NCI-H187 treated with DMSO at 0.1 percent for 48 hours (cell line): ENCODE data around the gene GLIPR1L1.
"Not testable (repeated sequence)": the region's sequence is repeated elsewhere in the genome, so short reads cannot be mapped to it uniquely, and the experiment has no call there.

Source experiments
- DNase-seq: peaks from one replicate; lab custom pipeline; 2025; lab: John Stamatoyannopoulos, UW

The GLIPR1L1 gene, protein sequence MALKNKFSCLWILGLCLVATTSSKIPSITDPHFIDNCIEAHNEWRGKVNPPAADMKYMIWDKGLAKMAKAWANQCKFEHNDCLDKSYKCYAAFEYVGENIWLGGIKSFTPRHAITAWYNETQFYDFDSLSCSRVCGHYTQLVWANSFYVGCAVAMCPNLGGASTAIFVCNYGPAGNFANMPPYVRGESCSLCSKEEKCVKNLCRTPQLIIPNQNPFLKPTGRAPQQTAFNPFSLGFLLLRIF

DNA sequence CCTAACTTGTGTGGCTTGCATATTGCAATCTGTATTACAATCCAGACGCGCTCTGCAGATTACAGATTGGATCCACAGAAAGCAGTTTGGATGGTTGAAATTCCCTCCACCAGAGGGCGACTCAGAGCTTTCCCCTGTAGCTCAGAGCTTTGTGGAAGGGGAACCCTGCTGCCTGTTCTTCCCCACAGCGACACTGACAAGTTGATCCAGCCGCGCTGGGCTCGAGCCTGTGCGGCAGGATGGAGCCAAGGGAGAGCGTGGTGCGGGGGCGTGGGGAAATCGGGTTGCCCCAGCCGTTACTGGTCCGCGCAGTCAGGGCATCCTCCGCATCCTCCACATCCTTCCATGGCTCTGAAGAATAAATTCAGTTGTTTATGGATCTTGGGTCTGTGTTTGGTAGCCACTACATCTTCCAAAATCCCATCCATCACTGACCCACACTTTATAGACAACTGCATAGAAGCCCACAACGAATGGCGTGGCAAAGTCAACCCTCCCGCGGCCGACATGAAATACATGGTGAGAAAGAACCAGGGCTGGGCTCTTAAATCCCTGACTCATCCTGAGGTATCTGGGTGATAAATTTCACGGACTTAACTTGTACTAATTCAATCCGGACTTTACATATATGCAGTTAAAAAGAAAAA lies at the start of gene GLIPR1L1:
GLIPR1L1 (plus strand) TSS at position 287 of the 647 bp plus-strand sequence; CDS start at position 346, 59 bp downstream.
- no peak for DNase-seq

DNA sequence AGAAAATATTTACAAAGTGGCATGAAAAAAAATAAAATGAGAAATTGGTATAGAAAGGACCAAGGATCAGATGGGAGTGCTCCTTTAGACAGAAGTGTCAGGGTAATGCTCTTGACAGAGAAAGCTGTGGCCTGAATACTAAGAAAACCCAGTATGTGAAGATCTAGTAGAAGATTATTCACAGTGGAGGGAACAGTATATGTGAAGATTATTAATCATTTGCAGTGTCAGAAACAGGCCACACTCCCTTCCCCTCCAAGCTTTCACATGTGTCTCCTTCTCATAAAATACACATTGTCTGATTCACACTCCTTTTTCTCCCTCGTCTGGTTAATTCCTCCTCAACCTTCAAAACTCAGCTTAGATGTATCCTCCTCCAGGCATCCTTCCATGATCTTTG lies 45.6 kb upstream of the GLIPR1L1 start:
- no peak for DNase-seq

DNA sequence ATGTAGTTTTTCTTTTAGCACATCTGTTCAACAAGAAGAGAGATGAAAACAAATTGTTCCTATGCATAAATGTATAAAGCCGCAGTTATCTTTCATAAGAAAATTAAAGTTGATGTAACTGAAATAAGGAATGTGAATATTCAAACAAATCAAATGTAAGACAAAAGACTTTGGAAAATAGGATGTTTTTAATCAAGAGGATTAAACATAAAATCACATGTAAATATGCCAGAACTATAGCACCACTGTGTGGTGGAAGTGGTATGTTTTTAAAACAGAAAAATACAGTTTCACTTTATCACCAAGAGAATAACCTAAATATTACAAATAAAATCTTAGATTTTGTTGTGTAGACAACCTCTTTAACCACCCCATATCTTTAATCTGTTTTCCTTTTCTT lies 44.7 kb upstream of the GLIPR1L1 start:
- DNase-seq: no peak

DNA sequence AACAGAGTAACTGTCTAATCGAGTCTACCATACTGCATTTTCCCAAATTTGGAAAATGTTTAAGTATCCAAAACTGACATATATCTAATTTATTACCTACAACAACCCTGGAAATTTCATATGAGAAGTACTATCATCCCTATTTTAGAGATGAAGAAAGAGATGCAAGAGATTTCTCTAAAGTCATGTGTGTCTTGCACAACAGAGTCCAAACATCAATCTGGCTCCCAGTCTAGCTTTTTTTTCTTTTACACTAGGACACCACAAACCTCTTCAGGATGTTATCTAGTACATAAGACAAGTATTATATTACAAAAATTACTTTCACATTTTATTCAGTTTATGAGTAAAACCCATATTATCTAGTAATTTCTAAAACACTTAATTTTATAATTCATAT lies 43.5 kb upstream of the GLIPR1L1 start:
- no peak for DNase-seq

DNA sequence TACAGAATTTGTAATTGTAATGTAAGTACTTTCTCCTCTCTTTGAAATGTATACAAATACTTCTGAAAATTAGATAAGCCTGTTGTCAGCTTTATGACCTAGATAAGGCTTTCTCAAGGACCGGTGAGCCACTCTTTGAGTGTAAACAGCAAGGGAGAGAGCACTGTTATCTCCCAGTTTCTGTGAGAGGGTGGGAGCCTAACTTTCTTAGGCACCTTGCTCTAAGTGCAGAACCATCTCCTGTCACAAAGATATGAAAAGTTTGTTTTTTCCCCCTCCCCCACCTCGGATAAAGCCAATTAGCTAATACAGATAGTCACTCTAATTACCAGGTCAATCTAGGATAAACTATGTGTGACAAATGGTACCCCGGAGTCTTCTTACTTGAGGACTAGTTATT lies 40.1 kb upstream of the GLIPR1L1 start:
- DNase-seq: no peak

DNA sequence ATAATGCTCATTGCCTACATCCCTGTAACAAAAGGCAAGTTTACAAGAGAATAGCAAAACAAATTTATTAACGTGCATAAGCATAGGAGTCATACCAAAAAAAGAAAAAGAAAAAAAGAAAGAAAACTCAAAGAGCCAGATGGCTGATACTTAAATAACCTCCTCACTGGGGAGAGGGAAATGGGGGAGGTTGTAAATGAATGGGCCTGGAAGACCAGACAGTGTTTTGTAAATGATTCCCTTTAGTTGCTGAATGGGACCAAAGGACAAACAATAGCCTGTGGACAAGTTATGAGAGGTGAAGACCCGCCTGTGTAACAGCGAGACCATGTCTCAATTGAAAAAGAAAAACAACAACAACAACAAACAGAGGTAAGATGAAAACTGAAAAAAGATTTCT lies 39.7 kb upstream of the GLIPR1L1 start:
- no peak for DNase-seq

DNA sequence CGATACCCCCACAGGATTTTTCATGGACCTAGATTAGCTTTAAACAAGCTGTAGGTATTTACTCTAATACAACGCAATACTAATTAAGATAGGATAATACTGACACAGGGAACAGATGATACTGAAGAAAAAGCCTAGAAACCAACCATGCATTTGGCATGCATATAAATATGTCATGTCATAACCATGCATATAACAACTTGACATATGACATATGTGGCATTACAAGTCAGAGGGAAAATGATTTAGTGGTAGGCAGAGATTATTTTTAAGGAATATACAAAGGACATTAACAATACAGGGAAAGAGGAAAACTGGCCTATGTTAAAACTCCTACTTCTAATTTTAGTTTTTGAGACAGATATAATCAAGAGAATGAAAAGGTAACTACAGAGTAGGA lies 32.2 kb upstream of the GLIPR1L1 start:
- no peak for DNase-seq

DNA sequence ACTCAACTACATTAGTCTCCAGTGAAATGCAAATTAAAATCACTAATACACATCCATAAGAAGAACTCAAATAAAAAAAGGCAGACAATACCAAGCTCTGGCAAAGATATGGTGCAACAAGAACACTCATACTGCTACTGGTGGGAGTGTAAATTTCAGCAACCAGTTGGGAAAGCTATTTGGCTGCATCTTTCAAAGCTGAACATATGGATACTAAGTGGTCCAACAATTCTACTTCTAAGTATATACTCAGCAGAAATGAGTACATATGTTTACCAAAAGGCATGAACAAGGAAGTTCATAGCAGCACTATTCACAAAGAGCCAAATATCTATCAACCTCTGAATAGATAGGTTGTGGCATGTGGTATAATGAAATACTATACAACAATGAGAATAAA lies 31.7 kb upstream of the GLIPR1L1 start:
- no peak for DNase-seq

DNA sequence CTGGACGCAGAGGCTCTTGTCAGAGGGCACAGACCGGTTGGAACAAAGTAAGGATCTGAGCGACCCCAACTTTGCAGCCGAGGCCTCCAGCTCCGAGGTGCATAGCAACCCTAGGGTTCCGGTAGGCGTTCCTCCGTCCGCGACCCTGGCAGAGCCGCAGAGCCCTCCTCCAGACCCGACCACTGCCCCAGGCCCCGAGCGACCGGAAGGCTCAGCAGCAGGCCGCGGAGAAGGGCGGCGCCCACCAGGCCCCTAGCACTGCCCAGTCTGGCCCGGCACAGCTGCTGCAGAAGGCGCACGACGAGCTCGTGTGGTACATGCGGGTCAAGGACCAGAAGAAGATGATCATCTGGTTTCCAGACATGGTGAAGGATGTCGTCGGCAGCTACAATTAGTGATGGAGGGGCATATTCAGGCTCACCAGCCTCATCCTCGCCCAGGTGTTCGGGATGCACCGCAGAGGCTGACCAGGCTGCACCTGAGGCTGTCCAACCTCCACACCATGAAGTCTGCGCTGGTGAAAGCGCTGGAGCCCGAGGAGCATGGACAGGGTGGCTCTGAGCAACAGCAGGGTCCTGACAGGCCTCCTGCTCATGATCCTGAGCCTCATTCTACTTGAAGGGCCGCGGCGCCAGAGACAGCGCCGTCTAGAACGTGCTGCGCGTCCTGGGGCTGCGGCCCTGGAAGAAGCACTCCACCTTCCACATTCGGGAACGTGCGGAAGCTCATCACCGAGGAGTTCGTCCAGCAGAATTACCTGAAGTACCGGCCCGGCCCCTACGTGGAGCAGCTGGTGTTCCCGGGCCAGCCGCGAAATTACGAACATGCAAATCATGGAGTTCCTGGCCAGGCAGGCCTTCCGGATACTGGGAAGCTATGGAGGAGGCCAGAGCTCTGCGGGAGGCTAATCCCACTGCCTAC lies 28.8 kb upstream of the GLIPR1L1 start:
- DNase-seq: no peak

DNA sequence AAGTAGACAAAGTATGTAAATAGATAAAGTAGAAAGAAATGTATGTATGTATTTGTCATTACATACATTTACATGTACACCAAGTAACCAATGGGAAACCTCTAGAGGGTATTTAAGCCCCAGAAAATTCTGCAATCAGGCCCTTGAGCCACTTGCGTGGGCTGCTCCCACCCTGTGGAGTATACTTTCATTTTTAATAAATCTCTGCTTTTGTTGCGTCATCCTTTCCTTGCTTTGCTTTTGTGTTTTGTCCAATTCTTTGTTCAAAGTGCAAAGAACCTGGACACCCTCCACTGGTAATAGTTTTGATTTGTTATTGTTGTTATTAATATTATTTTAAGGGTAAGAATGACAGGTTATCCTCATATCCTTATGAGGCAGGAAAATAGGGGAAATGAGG lies 26.2 kb upstream of the GLIPR1L1 start:
- no peak for DNase-seq

DNA sequence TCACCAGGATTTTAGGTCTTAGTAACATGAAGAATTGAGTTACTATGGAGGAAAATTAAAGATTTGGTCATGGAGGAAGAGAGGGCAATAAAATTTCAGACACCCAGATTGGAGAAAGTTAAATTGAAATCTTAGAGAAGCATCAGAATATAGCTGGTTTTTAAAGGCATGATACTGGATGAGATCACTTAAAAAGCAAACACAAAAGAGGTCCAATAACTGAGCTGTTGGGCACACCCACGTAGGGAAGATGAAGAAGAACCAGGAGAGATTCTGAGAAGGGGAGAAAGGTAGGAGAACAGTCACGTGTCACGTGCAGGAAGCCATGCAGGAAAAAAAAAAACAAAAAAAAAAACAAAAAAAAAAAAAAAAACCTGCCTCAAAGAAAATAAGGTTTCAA lies 23.1 kb upstream of the GLIPR1L1 start:
- no peak for DNase-seq

DNA sequence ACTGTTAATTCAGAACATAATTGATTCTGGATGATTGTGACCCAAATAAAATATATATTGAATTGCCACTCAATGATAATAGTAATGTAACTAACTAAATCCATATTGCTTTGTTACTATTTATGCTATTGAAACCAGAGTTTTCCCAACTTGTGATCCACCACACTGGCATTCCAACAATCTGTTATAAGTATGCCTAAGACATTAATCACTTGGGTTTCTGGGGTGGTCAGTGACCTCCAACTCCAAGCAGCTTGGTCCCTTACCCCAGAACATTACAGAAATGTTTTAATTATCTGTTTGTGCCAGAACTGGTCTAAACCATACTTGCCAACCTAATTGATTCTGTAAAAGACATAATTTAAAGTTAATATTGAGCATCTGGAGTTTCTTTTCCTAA lies 19.0 kb upstream of the GLIPR1L1 start:
- DNase-seq: no peak

DNA sequence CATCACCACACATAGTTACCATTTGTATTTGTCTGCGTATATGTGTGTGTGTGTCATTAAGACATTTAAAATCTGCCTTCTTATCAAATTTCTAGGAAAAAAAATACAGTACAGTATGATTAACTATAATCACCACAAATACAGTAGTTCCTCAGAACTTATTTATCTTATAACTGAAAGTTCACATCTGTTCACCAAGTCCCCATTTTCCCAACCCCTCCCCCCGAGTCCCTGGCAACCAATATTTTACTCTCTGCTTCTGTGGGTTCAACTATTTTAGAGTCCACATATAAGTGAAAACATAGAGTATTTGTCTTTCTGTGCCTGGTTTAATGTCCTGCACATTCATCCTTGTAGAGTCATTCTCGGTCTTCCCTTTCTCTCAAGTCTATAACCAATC lies 16.7 kb upstream of the GLIPR1L1 start:
- DNase-seq: no peak

DNA sequence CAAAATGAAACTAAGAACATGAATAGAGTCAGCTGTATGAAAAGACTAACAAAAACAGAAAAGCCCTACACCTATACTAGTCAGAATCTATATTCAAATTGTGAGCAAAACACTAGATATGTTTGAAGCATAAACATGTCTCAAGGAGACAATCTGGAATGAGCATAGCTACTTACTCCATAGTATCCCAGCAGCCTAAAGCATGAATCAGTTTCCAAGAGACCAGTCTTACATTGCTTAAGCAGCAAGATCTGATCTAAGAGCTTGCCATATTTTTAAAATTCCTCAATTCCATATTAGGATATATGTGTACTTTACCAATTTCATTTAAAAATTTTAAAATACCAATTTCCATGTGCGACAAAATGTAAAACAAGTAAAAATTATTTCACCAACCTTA lies 12.0 kb upstream of the GLIPR1L1 start:
- DNase-seq: no peak

DNA sequence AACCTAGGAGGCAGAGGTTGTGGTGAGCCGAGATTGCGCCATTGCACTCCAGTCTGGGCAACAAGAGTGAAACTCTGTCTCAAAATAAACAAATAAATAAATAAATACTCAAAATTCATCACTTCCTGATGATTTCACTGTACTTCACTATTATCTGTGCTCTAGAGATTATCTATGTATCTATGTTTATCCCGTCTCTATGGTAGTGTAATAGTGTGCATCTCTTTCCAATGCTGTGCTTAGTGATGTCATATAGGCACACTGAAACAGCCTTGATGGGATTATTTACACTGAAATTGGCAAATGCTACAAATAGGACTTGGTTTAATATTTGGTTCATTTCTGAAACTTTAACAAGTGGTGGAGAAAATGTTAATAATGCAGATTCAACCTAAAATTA lies 10.8 kb upstream of the GLIPR1L1 start:
- no peak for DNase-seq

DNA sequence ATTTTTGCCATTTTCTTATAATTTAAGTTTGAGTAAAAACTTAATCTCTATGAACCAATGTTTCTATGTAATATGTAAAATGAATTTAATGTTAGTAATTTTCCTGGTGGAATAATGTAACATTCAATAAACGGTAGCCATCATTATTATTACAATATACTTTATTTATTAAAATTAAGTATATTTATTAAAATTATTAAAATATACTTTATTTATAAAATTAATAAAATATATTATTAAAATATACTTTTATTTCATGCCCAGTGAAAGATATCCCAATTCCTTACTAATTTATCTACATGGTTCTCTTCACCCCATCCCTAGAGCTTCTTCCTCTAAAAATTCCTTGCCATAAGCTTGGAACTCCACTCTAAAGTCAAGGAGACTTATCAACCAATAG lies 6.8 kb upstream of the GLIPR1L1 start:
- no peak for DNase-seq

DNA sequence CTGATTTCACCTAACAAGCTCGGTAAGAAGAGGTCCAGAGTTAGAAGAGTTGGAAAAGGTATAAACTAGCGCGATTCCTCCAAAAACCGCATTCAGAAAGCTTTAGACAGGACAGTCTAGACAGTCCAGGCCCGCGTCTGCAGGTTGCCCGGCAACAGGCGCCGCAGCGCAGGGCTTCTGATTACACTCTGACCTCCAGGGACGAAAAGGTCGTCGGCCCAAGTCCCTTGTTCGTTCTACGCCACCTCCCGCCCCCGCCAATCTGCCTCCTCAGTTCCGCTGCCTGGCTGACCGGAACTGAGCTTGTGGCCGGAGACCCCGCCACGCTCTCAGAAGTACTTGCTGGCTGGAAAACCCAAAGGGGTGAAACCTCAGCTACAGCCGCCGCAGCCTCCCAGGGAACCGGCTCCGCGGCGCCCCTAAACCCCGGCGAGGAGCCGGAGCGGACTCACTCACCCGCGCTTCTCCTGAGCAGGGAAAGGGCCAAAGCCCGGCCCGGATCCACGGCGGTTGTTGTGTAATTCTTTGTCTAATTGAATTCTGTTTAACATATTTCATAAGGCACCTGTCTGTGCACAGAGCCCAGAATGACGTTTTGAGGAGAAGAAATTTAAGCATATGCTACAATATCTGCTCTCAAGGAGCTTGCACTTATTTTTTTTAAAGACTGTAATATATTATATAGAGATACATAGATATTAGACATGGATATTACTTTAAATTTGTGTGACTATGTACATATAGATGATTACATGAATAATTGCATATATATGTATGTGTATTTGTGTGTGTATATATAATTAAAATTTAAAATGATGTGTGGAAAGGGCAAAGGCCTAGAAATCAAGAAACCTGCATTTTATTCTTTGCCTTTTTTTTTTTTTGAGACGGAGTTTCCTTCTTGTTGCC lies 4.3 kb upstream of the GLIPR1L1 start, which contains the start of gene CAPS2:
CAPS2 (minus strand) TSS at position 407 of the 909 bp plus-strand sequence. CDS start 3,826 bp downstream, outside the sequence.
- no peak for DNase-seq

DNA sequence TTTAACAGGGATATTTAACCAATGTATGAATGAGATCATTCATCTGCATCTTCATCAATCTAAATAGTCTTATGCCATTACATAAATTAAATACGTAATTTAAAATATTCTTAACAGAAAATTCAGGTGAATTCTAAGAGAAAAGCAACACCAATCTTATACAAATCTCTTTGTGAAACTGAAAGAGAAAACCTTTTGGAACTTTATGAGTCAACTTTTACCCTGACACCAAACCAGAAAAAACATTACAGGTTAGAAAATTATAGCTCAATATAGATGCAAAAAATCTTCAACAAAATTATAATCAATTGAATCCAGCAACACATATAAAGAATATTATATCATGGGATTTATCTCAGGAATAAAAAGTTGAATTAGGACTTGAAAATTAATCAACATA lies 3.4 kb downstream of the GLIPR1L1 start:
- no peak for DNase-seq

DNA sequence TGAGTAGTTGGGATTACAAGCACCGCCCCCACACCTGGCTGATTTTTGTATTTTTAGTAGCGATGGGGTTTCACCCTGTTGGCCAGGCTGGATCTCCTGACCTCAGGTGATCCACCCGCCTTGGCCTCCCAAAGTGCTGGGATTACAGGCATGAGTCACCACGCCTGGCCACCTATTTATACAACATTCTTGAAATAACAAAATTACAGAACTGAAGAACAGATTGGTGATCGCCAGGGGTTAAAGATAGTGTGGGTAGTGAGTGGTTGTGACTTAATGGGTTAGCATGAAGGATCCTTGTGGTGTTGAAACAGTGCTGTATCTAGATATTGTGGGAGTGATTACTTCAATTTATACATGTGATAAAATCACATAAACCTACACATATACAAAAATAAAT lies 7.4 kb downstream of the GLIPR1L1 start:
- no peak for DNase-seq

DNA sequence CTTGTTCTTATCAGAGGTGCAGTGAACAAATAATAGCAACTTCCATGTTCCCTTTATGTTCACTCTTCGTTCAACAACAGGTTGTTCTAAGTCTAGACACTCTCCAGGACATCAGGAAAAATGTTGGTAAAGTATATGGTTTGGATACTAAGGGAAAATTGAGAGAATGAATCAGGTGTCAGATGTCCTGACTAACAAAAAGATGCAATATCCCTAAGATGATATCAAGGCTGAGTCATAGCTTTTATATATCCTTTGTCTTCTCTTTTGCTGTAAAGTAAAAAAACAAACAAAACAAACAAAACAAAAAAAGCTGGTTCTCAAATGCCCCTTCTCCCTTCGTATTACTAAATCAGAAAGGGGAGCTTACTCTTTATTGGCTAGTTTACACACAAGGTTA lies 11.1 kb downstream of the GLIPR1L1 start:
- no peak for DNase-seq

DNA sequence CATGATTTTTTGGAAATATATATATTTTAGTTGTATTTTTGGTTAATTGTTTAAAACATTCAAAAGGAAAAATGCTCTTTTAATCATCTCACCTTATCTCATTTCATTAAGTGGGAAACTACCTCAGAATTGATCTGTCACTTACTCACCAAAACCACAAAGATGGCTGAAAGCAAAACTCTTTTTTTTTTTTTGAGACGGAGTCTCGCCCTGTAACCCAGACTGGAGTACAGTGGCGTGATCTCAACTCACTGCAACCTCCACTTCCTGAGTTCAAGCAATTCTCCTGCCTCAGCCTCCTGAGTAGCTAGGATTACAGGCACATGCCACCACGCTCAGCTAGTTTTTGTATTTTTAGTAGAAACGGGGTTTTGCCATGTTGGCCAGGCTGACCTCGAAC lies 11.7 kb downstream of the GLIPR1L1 start:
- not testable (repeated sequence) for DNase-seq

DNA sequence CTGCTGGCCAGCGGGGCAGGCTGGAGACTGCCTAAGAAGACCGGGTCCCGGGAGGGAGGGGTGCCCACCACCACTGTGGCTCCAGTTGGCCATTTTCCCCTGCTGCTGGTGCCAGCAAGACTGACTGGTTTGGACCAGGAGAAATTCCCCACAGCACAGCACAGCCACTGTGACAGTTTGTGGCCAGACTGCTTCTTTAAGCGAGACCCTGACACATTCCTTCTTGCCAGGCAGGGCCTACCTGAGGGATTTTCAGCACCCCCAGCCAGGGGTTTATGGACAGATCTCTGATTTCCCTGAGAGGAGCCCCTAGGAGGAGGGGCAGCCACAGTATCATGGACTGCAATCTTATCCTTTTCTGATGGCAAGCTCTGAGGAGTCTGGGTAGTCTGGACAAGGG lies 15.5 kb downstream of the GLIPR1L1 start:
- no peak for DNase-seq
